Erythroblast (primary cell): ENCODE results near the gene THRB.

Experiments
- DNase-seq, 2 experiments: peaks; one replicate each; lab custom pipeline; 2025; lab: John Stamatoyannopoulos, UW
- GATA1 ChIP-seq: IDR thresholded peaks from 2 replicates; pipeline ENCODE4 v1.6.1; 2011; ENCODE audit warnings: low read depth, mild to moderate bottlenecking, control low read depth, low read length, moderate library complexity
- POLR2A ChIP-seq: IDR thresholded peaks from 2 replicates; pipeline ENCODE4 v1.6.1; 2011; ENCODE audit warnings: mild to moderate bottlenecking, low read length

THRB gene

DNA sequence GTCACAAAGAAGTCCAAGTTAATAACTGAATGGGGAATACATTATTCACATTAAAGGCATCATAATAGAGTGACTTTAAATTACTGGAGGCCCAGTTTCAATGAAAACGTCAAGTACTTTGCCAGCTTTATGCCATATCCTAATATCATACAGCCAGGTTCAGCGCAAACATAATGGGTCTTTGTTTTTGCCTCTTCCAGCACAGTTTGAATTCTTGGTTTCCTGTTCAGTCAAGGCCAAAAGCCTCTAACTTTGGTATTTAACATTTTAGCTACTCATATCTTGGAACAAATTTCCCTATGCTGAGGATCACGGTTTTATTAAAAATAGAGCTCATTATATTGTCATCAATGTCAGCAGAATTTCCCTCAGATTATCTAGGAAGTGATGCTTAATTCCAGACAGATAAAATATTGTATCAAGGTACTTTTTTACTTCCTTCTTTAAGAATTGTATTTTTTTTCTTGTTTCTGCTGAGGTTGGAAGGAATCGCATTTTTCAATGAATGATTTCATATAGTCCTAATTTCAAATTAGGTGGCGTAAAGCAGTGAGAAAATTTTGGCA lies 269.2 kb downstream of the THRB start:
- DNase-seq, result no peak
- TF ChIP-seq POLR2A, result no peak
- no peak for TF ChIP-seq GATA1

DNA sequence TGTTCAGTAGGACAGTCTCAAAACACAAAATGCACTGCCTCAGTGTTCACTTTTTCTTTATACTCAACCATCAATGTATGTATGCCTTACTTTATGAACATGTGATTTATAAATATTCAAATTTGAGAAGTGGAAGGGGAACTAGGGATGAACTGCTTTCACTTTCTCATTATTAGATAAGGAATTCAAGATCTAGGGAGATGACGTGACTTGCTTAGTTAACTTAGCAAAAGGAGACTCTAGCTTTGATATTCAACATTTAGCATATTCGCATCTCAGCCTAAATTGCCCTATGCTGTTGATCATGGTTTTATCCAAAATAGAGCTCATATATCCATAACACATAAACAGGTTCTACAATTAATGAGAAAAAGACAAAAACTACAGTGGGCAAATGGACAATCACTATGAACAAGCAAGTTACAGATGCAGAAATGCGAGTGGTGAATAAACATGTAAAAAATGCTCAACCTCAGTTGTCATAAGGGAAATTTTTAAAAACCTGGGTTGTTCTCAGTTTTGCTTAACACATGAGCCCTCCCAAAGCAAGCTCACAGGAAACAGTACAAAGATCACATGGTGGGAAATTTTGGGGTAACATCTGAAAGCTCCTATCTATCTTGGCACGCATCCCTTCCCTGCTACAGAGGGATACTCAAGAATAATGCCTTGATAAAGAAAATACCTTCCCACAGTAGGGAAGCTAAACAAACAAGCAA lies 269.8 kb downstream of the THRB start:
- no peak for DNase-seq
- no peak for TF ChIP-seq POLR2A
- TF ChIP-seq GATA1, result no peak

DNA sequence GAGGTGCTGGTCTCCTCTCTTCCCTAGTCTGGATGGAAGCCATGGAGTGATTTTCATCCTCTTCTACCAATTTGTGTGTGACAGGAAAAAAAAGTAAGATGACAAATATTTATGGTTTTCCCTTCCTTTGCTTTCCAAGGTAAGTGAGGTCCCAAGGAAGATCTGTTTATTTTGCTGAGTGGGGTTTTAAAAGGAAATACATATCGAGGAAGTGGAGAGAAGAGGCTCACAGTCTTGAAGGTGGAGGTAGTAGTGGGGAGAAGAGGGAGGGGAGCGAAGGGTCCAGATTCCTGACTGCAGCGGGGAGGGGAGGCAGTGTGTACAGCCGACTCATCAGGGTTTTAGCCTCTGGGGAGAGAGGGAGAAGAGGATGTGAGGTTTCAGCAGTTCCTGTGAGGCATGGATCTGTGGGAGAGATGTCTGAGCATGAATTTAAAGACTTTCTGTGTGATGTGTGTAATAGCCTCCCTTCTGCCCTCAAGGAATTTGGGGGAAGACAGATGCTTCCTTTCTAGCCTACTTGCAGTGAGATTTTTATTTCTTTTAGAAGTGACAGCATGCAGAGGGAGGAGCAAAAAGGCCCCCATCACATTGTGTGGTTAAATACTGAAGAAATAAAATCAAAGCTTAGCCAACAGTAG lies 272.4 kb downstream of the THRB start:
- no peak for DNase-seq
- TF ChIP-seq GATA1 (no peak), POLR2A (no peak)

DNA sequence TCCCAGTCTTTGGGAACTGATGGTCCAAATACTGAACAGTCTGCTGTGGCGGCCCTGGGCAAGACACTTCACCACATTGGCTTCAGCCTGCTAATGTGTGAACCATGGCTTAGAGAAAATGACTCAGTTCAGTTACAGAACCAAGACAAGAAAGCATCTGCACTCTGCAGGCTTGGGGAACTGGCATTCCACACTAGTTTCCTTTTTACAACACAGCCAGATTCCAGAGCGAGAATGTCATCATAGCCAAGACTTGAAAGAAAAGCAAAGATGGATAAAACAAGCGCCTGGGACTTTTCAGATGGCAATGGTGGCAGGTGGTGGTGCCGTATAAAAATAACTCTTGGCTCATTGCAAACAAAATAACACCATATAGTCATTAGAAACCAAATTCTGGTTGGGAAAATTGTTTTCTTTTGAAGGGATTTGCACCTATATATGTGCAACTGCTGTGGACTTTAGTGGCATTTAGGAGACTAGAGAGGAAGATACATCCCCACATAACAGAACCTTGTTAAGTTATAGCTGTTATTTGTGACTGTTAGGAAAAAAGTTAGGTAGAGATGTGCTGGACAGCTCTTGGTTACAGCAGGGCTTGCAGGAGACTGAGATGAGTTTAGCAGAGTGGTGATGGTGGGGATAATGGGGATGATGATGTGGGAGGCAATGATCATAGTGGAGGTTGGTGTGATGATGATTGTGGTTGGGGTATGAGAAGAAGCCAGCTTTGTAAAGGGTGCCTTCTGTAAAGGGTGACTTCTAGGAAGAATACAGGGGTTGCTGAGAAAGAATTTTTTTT lies 273.6 kb downstream of the THRB start:
- TF ChIP-seq POLR2A (no peak), GATA1 (no peak)
- DNase-seq, result no peak

DNA sequence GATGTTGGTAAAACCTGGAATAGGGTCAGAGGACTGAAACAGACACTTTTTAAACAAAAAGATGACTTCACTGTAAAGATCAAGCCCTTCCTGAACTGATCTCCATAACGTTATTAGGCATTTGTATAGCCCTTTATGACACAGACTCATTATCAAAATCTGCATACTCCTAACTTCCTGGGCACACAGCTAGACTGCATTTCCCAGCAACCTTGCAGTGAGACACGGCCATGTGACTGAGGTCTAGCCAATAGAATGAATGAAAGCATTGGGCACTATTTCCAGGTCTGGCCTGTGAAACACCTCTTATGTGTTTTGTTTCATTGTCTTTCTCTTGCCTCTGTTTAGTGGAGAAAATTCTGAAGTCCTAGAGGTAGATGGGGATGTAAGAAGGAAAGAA lies 279.1 kb downstream of the THRB start:
- DNase-seq, result no peak
- TF ChIP-seq POLR2A, result no peak
- TF ChIP-seq GATA1, result no peak

DNA sequence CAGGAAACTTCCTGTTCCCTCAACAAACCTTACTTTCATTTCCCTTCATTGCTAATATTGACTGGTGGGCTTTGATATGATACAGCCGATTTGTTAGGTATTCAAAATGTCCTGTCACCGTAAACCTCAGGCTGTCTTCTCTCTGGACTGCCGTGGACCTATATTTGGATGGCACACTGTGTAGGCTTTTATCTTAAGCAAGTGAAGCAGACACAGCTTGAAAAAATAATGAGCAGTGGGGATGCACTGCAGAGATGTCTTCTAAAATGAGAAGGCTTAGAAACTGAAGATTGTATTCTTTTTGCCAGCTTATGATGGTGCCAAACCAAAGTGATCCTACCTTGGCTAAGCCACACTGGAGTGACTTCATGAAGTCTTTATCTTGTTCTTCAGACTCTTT lies 283.3 kb downstream of the THRB start:
- DNase-seq, result no peak
- TF ChIP-seq POLR2A, result no peak
- TF ChIP-seq GATA1, result no peak

DNA sequence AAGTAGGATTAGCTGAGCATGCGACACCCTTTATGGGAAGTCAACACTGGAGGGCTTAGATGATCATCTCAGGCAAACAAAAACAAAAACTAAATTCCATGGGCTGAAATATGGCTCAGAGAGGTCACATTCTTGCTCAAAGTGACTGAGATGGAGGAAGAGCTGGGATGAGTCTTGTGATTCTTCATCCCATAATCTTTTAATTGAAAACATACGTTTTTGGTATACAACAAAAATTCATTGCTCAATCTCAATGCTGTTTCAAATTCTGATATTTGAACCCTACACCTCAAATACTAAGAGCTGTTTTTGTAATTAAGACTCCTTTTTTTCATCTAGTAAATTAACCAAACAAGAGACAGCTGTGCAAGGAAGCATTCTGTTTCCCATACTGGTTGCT lies 292.6 kb downstream of the THRB start:
- TF ChIP-seq GATA1, result no peak
- no peak for TF ChIP-seq POLR2A
- no peak for DNase-seq

DNA sequence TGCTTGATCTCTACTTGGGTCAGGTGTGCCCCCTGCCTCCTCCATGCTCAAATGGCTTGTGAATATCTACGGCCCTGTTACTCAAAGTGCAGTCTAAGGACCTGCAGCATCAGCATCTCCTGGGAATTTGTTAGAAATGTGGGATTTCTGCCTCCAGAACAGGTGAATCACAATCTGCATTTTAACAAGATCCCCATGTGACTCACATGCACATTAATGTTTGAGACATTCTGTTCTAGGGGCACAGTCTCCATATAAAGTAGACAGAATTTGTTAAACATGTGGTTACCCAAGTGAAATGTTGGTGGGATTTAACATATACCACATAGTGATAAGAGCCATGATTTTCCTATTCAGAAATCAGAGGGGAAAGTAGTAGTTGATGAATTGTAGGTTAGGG lies 293.3 kb downstream of the THRB start:
- DNase-seq, result no peak
- TF ChIP-seq POLR2A (no peak), GATA1 (no peak)

DNA sequence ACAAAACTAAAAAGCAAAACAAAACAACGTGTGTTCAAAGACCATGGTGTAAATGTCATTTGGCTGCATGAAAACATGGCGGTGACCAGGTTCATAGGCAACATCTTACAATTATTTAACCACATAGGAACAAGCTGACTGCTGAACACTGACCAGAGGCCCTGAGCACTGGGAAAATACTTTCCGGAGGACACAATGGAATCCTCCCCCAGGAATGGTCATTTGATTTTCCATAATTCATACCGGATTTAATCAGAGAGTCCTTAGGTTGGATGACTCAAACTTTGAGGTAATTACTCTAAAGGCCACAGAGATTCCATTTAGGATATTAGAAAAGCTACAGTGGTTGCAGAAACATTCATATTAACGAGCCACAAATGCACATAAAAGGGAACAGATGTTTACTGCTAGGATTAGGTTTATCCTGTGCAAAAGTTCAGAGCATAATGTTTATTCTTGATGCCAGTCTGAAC lies 294.8 kb downstream of the THRB start:
- DNase-seq, result no peak
- TF ChIP-seq POLR2A, result no peak
- no peak for TF ChIP-seq GATA1

DNA sequence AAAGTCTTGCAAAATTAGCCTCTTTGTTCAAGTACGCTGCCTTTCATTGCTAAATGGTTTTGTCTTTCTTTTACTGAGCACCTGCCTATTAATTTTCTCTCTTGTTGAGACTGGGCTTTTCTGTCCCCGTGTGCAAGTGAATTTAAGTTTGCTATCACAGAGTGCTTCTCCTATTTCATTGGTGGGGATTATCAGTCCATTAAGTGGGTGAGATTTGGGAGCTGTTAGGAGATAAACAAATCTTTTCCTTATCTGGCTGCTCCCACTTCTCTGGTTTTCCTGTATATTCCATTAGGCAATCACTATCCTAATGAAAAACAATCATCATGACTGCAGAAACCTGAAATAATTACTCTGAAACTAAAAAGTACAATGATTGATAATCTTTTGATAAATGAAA lies 295.4 kb downstream of the THRB start:
- no peak for DNase-seq
- TF ChIP-seq GATA1 (no peak), POLR2A (no peak)

DNA sequence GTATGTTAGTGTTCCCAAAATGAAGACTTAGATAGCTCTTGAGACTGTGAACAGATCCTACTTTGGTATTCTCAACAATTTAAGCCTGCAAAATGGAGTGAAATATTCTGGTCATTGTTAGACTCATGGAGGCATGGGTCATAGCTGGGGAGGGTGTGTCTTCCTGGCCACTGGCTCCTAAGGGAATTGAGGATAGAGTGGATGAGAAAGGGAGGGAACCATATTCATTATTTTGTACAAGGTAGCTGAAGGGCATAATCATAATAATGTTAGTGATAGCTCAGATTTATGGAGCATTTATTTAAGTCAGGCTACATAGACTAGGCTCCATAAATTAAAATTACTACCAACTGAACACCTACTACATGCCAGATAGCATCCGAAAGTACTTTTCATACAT lies 295.9 kb downstream of the THRB start:
- no peak for DNase-seq
- TF ChIP-seq POLR2A (no peak), GATA1 (no peak)

DNA sequence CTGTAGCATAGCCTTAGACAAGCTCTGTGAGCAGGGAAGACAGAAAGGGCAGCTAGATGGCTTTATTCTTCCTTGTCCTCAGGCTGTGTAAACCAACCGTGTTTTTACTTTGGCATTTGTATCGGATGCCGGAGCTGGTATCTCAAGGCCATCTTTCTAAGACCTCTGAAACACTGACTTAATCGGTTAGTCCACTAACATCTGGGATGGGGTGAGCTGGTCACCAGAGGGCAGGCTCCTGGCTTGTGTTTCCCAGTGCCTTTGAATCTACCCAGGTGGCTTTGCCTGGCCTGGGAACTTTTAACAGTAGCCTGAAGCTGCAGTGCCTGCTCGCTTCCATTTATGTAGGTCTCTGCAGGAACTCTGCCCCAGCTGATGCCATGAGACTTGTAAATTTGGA lies 296.8 kb downstream of the THRB start:
- DNase-seq, result no peak
- no peak for TF ChIP-seq POLR2A
- no peak for TF ChIP-seq GATA1

DNA sequence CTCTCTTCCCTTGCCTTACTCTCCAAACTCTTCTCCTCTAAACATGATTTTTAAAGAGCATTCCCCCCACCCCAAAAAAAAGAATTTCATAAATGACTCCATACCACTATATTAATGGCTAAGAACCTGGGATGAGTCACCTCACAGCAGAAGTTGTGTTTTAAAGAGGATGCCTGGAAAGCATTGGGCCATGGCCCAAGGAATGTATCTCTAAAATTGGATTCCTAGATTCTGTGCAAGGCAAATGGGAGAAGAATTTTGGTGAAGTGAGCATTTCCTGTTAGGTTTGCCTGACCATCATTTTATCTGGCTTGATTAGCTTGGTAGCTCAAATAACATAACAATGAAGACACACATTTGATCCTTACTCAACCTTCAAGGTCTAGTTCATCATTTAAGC lies 298.1 kb downstream of the THRB start:
- no peak for DNase-seq
- TF ChIP-seq POLR2A (no peak), GATA1 (no peak)

DNA sequence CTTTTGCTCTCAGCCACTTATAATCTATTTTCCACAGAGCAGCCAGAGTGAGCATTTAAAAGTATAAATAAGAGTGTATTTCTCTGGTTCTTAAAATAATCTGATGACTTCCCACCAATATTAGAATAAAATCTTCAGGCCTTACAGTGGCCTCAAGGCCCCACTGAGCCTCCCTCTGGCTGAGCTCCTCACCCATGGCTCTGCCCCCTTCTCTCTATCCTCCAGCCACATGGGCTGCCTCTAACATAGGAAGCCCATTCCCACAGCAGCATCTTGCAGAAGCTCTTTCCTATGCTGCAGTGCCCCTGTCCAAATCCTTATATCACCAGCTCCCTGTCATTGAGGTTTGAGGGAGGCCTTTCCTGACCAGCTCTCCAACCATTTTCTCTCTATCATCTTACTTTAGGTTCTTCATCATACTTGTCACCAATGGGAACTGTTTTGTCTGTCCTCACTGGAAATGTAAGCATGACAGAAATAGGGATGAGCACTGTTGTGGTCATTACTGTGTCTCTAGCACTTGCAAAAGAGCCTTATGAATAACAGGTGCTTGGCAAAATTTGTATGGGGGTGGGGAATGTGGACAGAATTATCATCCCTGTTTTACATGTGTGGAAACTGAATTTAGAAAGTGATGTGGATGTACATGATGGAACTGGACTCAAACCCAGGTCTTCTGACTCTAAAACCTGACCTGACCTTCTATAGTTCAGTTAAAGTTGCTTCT lies 299.0 kb downstream of the THRB start:
- no peak for TF ChIP-seq POLR2A
- no peak for DNase-seq
